Ectodermal cell (in vitro differentiated cells): ENCODE data around the gene PHC2.

Source experiments
- H3K27ac ChIP-seq: 2 replicates; pipeline ENCODE4 v1.7.0; 2013; ENCODE audit warnings: mild to moderate bottlenecking, low read depth, low read length; ENCODE audit not compliant: insufficient read depth, poor library complexity, severe bottlenecking
- H3K27me3 ChIP-seq: 2 replicates; pipeline ENCODE4 v1.7.0; 2013; ENCODE audit warnings: mild to moderate bottlenecking, low read length; ENCODE audit not compliant: insufficient read depth, control insufficient read depth, poor library complexity, severe bottlenecking
- H3K36me3 ChIP-seq: one replicate; pipeline ENCODE4 v1.7.0; 2013; ENCODE audit warnings: low read length; ENCODE audit not compliant: control insufficient read depth, insufficient read depth
- H3K4me1 ChIP-seq: one replicate; pipeline ENCODE4 v1.7.0; 2013; ENCODE audit warnings: low read length; ENCODE audit not compliant: control insufficient read depth, insufficient read depth
- H3K4me3 ChIP-seq: 2 replicates; pipeline ENCODE4 v1.7.0; 2013; ENCODE audit warnings: low read depth, low read length, control low read depth; ENCODE audit not compliant: insufficient read depth
- H3K9me3 ChIP-seq: 2 replicates; pipeline ENCODE4 v1.7.0; 2013; ENCODE audit warnings: mild to moderate bottlenecking, low read length, moderate library complexity; ENCODE audit not compliant: control insufficient read depth
- WGBS, 2 experiments: methylation state at CpG; one replicate each; pipeline ENCODE4 v1.1.7; 2013; ENCODE audit warnings: missing lambda C conversion rate in 2 of 2; 5-methylcytosine and 5-hydroxymethylcytosine counted together

Gene PHC2

DNA sequence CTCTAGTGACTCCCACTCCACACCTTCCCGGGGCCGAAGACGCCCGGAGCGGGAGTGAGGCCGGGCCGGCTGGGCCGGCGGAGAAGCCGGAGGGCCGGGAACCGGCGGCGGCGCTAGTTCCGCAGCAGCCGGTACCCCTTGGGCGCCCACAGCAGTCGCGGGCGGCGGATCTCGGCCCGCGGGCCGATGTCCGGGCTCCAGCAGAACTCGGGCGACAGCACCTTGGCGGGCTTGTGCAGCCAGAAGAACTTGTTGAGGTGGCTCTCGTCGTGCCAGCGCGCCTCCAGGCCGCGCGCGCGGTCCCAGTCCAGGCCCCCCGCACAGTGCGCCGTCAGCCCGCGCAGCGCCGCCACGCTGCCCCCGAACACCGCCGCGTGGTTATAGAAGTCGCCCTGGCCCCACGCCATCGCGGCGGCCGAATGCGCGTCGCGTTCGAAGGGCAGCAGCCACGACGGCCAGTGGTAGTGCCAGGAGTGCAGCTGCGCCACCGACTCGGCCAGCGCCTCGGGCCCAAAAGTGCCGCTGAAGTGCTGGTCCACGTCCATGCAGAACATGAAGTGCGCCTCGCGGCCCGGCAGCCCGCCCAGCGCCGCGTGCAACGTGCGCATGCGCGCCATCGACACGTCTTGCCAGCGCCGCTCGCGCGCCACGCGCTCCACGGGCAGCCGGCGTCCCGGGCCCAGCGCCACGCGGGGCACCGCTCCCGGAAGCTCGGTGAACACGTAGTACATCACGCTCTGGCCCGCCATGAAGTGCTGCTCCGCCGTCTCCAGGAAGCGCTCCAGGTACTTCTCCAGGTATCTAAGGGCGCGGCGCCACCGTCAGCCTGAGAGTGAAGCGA lies 124.0 kb downstream of the PHC2 start:
- peaks cover 3% of the 10 kb centered on the region for H3K36me3 ChIP-seq
- H3K4me1 ChIP-seq = no peaks in the 10 kb centered on the region
- H3K4me3 ChIP-seq = no peak overlapping the region
- H3K27me3 ChIP-seq = peaks cover 8% of the 10 kb centered on the region
- no peak overlapping the region for H3K27ac ChIP-seq
- no peaks in the 10 kb centered on the region for H3K9me3 ChIP-seq
- WGBS, 2 experiments = 86 to 88% methylated on average over 112 of the region's 113 CpGs

DNA sequence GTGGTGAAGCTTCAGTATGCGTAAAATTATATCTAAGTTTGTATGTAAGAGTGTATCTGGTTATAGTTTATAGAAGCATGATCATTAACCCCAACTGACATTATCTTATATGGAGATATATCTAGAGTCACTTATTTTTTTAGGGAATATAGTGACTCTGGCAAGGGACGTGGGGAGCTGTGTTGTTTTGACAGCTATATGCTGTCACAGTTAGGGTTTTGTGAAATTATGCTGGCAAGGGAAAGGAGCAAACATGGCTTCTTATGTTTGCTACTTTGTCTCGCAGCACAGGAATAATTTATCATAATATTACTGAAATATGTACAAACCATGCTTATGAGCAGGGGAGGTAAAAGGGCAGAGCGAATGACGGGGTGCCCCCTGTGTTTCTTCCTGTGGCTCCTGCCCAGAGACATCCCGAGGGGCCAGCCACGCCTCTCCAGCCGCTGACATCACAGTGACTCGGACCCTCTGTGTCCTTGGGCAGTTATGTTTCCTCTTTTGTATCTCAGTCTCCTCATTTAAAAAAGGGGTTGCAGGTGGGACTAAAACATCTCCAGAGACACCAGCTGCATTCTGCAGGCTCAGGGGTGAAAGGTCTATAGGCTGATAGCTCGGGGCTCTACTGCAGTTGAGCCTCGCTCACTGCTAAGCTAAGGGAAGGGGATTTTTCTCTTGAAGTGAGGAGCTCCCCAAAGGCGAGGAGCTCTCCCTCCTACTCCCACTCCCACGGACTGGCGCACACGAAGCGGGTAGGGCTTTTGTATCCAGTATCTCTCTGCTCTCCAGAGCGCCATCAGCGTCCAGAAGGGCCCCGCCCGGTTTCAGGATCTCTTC lies 124.9 kb downstream of the PHC2 start:
- Histone ChIP-seq H3K27me3 (peaks cover 8% of the 10 kb centered on the region), H3K4me3 (no peak overlapping the region), H3K4me1 (no peaks in the 10 kb centered on the region), H3K27ac (no peak overlapping the region), H3K9me3 (no peaks in the 10 kb centered on the region), H3K36me3 (peaks cover 4% of the 10 kb centered on the region)
- WGBS, 2 experiments = 85 to 86% methylated on average over 19 to 20 of the region's 20 CpGs

DNA sequence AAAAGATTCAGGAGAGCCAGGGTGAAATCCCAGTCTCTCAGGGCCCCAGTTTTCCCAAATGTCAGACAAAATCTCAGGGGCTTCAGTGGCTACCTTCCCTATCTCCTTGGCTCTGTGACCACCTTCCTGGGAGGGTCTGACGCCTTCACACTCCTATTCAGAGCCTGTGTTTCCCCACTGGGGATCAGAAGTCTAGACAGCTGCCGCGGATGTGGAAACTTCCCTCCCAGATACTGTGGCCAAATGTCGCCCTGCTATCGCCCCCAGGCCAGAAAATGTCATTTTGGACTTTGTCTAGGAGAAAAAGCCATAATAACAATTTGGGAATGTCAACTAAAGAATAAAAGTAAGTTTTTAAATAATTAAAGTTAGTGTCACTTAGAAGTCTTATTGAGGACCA lies 125.9 kb downstream of the PHC2 start:
- Histone ChIP-seq H3K4me3 (no peak overlapping the region), H3K27me3 (peaks cover 8% of the 10 kb centered on the region), H3K27ac (no peak overlapping the region), H3K9me3 (no peaks in the 10 kb centered on the region), H3K4me1 (no peaks in the 10 kb centered on the region), H3K36me3 (peaks cover 4% of the 10 kb centered on the region)
- 91% methylated on average over 5 of the region's 5 CpGs for WGBS, 2 experiments

DNA sequence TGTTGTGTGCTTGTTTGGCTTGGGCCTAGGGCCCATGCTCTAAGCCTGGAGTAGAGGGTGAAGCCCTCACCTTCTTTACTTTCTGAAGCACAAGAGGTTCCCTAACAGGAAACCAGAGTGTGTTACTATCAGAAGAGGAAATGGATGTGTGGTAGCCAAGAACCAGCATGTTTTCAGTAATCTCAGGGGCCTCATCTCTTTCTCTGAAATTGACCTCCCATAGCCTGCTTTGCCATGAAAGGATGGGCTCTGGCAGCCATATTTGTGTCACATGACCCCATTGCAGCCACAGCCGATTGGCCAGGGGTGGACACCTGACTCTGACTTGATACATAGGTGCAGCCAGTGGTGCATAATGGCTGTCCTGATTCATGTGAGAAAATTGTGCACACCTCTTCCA lies 128.6 kb downstream of the PHC2 start:
- 91 to 96% methylated on average over 1 of the region's 1 CpG for WGBS, 2 experiments
- H3K36me3 ChIP-seq = peaks cover 7% of the 10 kb centered on the region
- H3K9me3 ChIP-seq = no peaks in the 10 kb centered on the region
- peaks cover 8% of the 10 kb centered on the region for H3K27me3 ChIP-seq
- H3K4me1 ChIP-seq = no peaks in the 10 kb centered on the region
- H3K27ac ChIP-seq = no peak overlapping the region
- no peak overlapping the region for H3K4me3 ChIP-seq

DNA sequence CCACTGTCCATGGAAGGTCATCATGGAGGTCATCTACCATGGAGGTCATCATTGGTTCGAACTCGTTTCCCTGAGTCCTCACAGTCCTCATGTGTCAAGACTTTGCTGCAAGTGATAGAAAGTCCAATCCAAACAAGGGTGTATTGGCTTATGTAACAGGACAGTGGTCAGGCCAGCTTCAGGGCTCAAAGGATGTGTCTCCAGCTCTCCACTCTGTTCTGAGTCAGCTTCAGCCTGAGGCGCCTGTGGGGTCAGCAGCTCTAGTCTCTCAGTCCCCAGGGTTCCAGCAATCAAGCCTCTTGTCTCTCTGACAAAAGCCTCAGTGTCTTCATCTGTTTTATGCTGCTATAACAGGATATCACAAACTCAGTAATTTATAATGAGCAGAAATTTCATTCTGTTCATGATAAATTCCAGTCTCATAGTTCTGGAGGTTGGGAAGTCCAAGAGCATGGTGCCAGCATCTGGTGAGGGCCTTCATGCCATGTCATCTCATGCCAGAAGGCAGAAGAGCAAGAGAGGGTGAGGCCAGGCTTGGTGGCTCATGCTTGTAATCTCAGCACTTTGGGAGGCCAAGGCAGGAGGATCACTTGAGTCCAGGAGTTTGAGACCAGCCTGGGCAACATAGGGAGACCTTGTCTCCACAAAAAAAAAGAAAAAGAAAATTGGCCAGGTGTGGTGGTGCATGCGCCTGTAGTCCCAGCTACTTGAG lies 129.5 kb downstream of the PHC2 start:
- WGBS, 2 experiments = 95 to 98% methylated on average over 4 of the region's 4 CpGs
- no peak overlapping the region for H3K27ac ChIP-seq
- no peaks in the 10 kb centered on the region for H3K4me1 ChIP-seq
- H3K27me3 ChIP-seq = peaks cover 2% of the 10 kb centered on the region
- no peaks in the 10 kb centered on the region for H3K9me3 ChIP-seq
- no peak overlapping the region for H3K4me3 ChIP-seq
- H3K36me3 ChIP-seq = peaks cover 14% of the 10 kb centered on the region

DNA sequence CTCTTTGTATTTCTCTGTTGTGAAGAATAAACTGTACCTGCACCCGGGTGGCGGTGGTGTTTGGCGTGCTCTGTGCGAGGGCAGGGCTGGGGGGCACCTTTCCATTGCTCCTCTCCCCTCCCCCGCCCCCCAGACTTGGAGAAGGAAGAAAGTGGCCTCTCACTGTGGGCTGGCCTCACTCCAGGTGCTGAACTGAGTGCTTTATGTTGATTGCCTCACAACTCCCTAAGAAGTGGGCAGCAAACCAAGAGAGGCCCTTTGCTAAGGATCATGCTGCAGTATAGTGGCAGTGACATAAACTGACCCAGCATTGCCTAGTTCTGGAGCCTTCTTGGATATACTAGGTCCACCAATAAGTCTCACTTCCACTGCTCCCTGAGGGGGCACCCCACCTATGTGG lies 130.2 kb downstream of the PHC2 start:
- H3K4me1 ChIP-seq = no peaks in the 10 kb centered on the region
- H3K27ac ChIP-seq = no peak overlapping the region
- WGBS, 2 experiments = 87 to 89% methylated on average over 5 of the region's 5 CpGs
- H3K9me3 ChIP-seq = no peaks in the 10 kb centered on the region
- no peak overlapping the region for H3K4me3 ChIP-seq
- peaks cover 18% of the 10 kb centered on the region for H3K36me3 ChIP-seq
- H3K27me3 ChIP-seq = no peaks in the 10 kb centered on the region

DNA sequence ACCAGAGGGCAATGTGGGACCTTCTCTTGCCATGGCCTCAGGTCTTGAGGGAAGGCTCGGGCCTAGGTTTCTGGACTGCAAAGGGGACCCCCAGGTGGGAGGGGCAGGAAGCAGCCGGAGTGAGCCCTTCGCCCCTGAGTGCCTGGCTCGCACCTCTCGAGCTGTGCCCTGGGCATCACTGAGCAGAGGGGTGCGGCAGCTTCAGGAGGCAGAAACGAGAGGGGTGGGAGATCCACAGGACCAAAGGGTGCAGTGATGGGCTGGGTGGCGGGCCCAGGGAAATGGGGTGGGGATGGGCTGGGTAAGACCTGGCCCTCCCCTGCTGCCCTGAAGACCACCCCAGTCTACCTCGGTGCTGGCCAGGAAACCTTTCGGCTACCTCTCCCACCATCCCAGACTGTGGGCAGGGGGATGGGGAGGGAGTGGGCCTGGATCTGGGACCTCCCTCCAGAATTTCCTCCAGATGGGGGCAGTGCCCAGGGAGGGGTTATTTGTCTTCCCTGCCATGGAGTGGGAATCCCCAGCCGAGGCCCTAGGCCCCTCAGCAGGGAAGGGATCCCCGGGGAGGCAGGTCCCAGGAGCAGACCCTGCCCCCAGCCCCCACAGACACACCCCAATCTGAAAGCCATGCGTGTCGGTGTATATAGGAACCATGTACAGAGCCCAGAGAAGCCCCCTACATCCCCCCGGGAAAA lies 131.3 kb downstream of the PHC2 start:
- Histone ChIP-seq H3K4me1 (no peaks in the 10 kb centered on the region), H3K36me3 (peaks cover 18% of the 10 kb centered on the region), H3K4me3 (no peak overlapping the region), H3K27me3 (no peaks in the 10 kb centered on the region), H3K9me3 (no peaks in the 10 kb centered on the region), H3K27ac (no peak overlapping the region)
- WGBS, 2 experiments = 91 to 92% methylated on average over 10 to 15 of the region's 15 CpGs

DNA sequence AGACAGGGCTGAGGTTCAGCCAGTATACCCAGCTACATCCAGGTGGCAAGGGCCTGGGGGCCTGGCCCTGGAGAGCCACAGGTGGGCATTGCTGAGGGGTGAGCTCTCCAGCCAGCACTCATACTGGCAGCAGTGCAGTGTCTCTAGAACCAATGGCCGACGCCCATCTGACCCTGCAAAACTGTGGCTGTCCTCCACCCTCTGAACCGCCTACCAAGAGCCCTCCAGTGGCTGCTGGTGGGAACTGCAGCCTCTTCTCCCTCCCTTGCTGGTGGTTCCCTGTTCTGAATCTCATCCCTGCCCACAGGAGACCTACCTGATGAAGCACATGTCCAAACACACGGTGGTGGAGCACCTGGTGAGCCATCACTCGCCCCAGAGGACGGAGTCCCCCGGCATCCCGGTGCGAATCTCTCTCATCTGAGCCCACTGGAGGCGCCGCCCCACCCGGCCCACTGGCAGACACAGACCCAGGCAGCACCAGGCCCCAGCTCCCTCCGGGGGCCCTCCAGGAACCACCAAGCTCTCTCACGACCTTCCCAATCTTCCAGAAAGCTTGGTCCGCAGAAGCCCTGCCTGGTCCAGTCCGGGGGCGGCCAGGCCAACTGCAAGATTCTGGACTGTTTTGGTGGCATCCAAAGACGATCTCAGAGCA lies 132.1 kb downstream of the PHC2 start:
- H3K9me3 ChIP-seq = no peaks in the 10 kb centered on the region
- H3K4me3 ChIP-seq = no peak overlapping the region
- H3K36me3 ChIP-seq = peaks cover 23% of the 10 kb centered on the region
- no peaks in the 10 kb centered on the region for H3K4me1 ChIP-seq
- H3K27me3 ChIP-seq = no peaks in the 10 kb centered on the region
- 83% methylated on average over 18 of the region's 18 CpGs for WGBS, 2 experiments
- no peak overlapping the region for H3K27ac ChIP-seq

DNA sequence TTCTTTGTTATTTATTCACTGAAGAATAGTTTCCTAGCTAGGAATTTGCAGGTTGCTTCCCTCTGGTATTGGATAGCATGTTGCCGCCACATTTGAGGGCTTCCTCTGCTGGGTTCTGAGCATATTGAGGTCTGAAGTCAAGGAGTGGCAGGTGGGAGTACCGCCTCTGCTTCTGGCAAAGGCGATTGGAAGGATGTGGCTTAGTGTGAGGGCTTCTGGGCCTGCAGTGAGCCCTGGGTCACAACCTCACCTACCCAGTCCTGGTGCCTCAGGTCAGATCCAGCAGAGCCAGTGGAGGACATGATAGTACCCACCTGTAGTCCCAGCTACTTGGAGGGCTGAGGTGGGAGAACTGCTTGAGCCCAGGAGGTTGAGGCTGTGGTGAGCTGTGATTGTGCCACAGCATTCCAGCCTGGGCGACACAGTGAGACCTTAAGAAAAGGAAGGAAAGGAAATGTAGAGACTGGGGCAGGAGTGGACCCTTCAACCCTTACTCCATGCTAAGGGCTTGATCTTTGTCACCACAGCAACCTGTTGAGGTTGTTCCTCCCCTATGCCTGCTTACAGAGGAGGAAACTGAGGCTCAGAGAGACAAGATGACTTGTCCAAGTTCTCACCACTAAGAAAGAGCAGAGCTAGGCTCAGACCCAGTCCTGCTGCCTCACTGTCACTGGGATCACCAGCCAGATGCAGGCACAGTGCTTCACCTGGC lies 132.8 kb downstream of the PHC2 start:
- WGBS, 2 experiments = 92 to 94% methylated on average over 4 of the region's 4 CpGs
- Histone ChIP-seq H3K36me3 (peaks cover 24% of the 10 kb centered on the region), H3K4me3 (no peak overlapping the region)

More for the DNA sequence above, 132.8 kb downstream of the PHC2 start:
- H3K27me3 ChIP-seq = no peaks in the 10 kb centered on the region
- H3K4me1 ChIP-seq = no peaks in the 10 kb centered on the region
- no peaks in the 10 kb centered on the region for H3K9me3 ChIP-seq
- H3K27ac ChIP-seq = no peak overlapping the region
